ENCODE data around the gene UQCR11.

DNA sequence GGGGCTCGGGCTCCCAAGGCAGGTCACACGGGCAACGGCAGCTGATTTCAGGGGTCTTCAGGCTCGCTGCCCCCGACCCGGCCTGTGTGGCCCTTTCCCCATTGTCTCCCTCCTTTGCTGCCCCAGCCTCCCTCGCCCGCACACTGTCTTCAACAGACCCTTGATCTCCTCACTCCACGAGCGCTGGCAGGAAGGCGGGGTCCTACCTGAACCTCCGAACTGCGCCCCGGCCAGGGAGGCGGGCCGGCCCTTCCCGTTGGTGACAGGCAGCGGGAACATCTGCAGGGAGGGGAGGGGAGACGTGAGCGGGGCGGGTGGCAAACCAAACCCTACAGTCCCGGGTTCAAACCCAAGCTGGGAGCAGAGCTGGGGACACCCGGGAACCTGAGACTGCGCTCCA, 40.9 kb upstream of the UQCR11 start:
- TF ChIP-seq, protein P1, sequence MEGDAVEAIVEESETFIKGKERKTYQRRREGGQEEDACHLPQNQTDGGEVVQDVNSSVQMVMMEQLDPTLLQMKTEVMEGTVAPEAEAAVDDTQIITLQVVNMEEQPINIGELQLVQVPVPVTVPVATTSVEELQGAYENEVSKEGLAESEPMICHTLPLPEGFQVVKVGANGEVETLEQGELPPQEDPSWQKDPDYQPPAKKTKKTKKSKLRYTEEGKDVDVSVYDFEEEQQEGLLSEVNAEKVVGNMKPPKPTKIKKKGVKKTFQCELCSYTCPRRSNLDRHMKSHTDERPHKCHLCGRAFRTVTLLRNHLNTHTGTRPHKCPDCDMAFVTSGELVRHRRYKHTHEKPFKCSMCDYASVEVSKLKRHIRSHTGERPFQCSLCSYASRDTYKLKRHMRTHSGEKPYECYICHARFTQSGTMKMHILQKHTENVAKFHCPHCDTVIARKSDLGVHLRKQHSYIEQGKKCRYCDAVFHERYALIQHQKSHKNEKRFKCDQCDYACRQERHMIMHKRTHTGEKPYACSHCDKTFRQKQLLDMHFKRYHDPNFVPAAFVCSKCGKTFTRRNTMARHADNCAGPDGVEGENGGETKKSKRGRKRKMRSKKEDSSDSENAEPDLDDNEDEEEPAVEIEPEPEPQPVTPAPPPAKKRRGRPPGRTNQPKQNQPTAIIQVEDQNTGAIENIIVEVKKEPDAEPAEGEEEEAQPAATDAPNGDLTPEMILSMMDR (IDR thresholded peaks at IDR 0.05) = no peak
- no peak for TF ChIP-seq ZFX (IDR thresholded peaks at IDR 0.05; ENCODE audit: borderline replicate concordance)

All from 22Rv1 (cell line).